Measurements from ENCODE around the gene INTS4. TPM values are rescaled to one million over a fixed set of nuclear protein-coding genes. Genes with fewer than 3 reads are reported as not detected.
A peak's percentile ranks its signal among the peaks of the same experiment; 100 is the strongest.
"Not testable (repeated sequence)": the region's sequence is repeated elsewhere in the genome, so short reads cannot be mapped to it uniquely, and the experiment has no call there.

INTS4 gene
- total RNA-seq, 2 donors from 2014 or later = 48.6 to 72.7 TPM

GRCh38 chr11:77876045-77876444, 118.4 kb downstream of the INTS4 start:
- DNase-seq (ENCODE audit: low spot score in 2 of 2) (no peak), ATAC-seq (no peak)
- no peaks in the 10 kb centered on the region for H3K9me3 Mint-ChIP-seq
- H3K27ac Mint-ChIP-seq = peak overlapping the region in 1 of 2 donors; percentile 3
- no peaks in the 10 kb centered on the region for H3K36me3 Mint-ChIP-seq

DNA sequence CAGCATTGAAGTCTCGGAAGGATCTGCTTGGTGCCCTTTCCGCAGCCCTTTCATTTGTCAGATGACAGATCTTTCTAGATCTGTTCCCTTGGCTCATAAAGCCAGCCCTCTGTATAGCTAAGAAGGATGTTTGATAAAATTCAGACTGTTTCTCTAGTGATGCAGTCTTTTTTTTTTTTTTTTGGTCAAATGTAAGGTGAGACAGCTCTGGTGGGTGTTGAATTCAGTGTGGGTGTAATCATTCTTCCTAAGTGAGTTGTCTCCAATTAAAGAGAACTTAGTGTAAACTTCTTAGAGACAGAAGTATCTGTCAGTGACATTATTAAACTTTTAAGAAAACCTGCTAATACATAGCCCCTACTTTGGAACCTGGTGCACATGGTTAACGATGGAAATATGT, 120.3 kb downstream of the INTS4 start:
- H3K9me3 Mint-ChIP-seq = no peaks in the 10 kb centered on the region

GRCh38 chr11:77873345-77873744, 121.1 kb downstream of the INTS4 start:
- peaks cover 5% of the 10 kb centered on the region in 2 donors for H3K36me3 Mint-ChIP-seq
- ATAC-seq = no peak
- no peak overlapping the region for H3K27ac Mint-ChIP-seq
- no peak for DNase-seq (ENCODE audit: low spot score in 2 of 2)
- H3K9me3 Mint-ChIP-seq = no peaks in the 10 kb centered on the region

More for the DNA sequence above, 120.3 kb downstream of the INTS4 start:
- no peak for ATAC-seq
- Mint-ChIP-seq H3K36me3 (peaks cover 0 to 5% of the 10 kb centered on the region in 2 donors), H3K27ac (no peak overlapping the region)
- no peak for DNase-seq (ENCODE audit: low spot score in 2 of 2)

DNA sequence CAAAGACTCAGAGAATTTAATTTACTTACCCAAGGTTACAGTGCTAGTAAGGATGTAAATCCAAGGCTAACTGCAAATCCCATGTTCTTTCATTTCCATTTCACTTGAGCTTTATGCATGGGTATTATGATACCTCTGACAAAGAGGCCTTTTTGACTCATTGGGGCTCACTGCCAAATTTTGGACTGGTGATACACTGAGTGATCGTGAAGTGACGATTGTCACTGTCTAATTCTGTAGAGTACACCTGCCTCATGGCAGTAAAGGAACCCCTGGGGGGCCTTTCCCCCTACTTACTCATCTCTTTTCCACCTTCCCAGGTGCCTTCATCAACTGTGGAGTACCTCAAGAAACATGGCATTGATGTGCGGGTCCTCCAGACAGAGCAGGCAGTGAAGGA, 122.6 kb downstream of the INTS4 start:
- ATAC-seq = no peak
- peaks cover 5% of the 10 kb centered on the region in 2 donors for H3K36me3 Mint-ChIP-seq
- H3K27ac Mint-ChIP-seq = peak overlapping the region in 1 of 2 donors; percentile 36
- no peaks in the 10 kb centered on the region for H3K9me3 Mint-ChIP-seq
- no peak for DNase-seq (ENCODE audit: low spot score in 2 of 2)

- DNase-seq (ENCODE audit: low spot score in 2 of 2) (no peak), ATAC-seq (no peak)
- Mint-ChIP-seq H3K9me3 (no peaks in the 10 kb centered on the region), H3K27ac (no peak overlapping the region), H3K36me3 (peaks cover 5% of the 10 kb centered on the region in 2 donors)
Measured at GRCh38 chr11:77868744-77869143, 125.7 kb downstream of the INTS4 start.

- ATAC-seq (no peak), DNase-seq (ENCODE audit: low spot score in 2 of 2) (no peak)
- H3K9me3 Mint-ChIP-seq = no peaks in the 10 kb centered on the region
- no peak overlapping the region for H3K27ac Mint-ChIP-seq
- H3K36me3 Mint-ChIP-seq = peaks cover 5% of the 10 kb centered on the region in 2 donors
Measured at GRCh38 chr11:77866336-77866735, 128.1 kb downstream of the INTS4 start.

DNA sequence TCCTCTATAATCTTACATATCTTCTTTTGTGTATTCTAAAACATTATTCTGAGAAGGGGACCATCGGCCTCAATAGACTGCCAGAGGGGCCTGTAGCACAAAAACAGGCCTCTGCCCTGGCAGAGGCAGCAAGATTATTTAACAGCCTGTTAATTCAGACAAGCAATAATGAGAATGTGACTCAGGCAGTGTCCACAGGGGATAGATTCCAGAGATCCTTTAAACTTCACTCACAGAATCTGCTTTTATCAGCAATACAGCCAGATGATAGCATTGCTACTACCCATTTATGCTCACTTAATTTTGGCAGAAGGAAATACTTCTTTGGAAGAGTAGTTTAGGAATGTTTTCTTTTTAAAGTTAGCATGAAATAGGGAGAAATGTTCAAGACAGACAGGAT, 128.7 kb downstream of the INTS4 start:
- Mint-ChIP-seq H3K9me3 (no peaks in the 10 kb centered on the region), H3K36me3 (peaks cover 5% of the 10 kb centered on the region in 2 donors), H3K27ac (peak overlapping the region in 1 of 2 donors; percentile 11)
- DNase-seq (ENCODE audit: low spot score in 2 of 2) (no peak), ATAC-seq (no peak)

DNA sequence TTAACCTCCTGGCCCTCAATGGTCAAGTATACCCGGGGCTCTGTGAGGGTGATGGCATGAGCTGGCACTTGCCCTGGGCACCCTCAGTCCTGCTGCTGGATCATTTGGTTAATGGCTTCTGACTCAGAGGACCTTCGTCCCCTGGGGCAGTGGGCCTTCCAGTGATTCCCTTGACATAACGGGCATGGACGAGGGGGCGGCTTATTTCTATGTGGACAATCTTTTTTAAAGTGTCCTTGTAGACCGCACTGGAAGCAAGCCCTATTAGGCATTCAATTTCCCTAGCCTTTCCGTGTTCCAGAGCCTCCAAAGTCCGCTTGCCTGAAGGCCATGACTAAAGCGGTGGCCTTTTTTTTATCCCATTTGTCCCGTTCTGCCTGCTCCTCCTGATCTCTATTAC, 133.0 kb downstream of the INTS4 start:
- H3K9me3 Mint-ChIP-seq; H3K36me3 Mint-ChIP-seq; ATAC-seq; H3K27ac Mint-ChIP-seq; DNase-seq (ENCODE audit: low spot score in 2 of 2): not testable (repeated sequence)

- Mint-ChIP-seq H3K9me3 (peaks cover 5 to 14% of the 10 kb centered on the region in 2 donors), H3K36me3 (peaks cover 23 to 29% of the 10 kb centered on the region in 2 donors)
- ATAC-seq; H3K27ac Mint-ChIP-seq; DNase-seq (ENCODE audit: low spot score in 2 of 2): not testable (repeated sequence)
Measured at GRCh38 chr11:77857906-77858457, 136.5 kb downstream of the INTS4 start.

DNA sequence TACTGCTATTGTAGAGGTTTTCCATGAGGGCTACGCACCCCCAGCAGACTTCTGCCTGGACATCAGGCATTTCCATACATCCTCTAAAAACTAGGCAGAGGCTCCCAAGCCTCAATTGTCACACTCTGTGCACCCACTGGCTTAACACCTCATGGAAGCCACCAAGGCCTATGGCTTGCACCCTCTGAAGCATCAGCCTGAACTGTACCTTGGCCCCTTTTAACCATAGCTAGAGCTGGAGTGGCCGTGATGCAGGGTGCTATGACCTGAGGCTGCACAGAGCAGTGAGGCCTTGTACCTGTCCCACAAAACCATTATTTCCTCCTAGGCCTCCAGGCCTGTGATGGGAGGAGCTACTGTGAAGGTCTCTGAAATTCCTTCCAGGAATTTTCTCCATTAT, 139.6 kb downstream of the INTS4 start:
- H3K36me3 Mint-ChIP-seq = peaks cover 23 to 35% of the 10 kb centered on the region in 2 donors
- H3K9me3 Mint-ChIP-seq = peaks cover 5 to 15% of the 10 kb centered on the region in 2 donors
- no peak overlapping the region for H3K27ac Mint-ChIP-seq
- ATAC-seq (no peak), DNase-seq (ENCODE audit: low spot score in 2 of 2) (no peak)

- Mint-ChIP-seq H3K36me3 (peaks cover 30 to 36% of the 10 kb centered on the region in 2 donors), H3K27ac (no peak overlapping the region)
Measured at GRCh38 chr11:77851503-77851902, 143.0 kb downstream of the INTS4 start.

GRCh38 chr11:77843700-77844099, 150.8 kb downstream of the INTS4 start:
- Mint-ChIP-seq H3K9me3 (peaks cover 7 to 30% of the 10 kb centered on the region in 2 donors), H3K36me3 (peaks cover 37% of the 10 kb centered on the region in 2 donors)
- ATAC-seq; DNase-seq (ENCODE audit: low spot score in 2 of 2); H3K27ac Mint-ChIP-seq: not testable (repeated sequence)

More at GRCh38 chr11:77851503-77851902, 143.0 kb downstream of the INTS4 start:
- no peak for ATAC-seq
- peaks cover 5 to 17% of the 10 kb centered on the region in 2 donors for H3K9me3 Mint-ChIP-seq
- DNase-seq (ENCODE audit: low spot score in 2 of 2) = no peak

DNA sequence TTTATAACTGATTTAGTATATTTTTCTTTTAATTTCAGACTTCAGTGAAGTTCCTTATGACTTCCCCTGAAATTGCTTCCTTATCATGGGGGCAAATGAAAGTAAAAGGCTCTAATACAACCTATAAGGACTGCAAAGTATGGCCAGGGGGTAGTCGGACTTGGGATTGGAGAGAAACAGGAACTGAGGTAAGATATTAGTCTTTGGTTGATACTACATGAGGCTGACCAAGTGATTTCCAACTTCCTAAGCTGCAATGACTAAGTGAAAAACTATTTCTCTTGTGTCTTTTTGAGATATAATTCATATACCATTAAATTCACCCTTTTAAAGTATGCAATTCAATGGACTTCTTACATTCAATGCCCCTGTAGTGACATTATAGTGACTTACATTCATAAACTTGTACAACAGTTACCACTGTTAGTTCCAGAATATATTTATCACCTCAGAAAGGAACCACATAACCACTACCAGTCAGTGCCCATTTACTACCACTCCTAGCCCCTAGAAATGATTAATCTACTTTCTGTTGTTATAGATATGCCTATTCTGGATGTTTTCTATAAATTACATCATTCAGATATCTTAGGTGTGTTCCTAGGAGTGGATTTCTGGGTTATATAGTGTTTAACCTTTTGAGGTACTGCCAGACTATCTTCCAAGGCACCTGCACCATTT, 151.9 kb downstream of the INTS4 start:
- ATAC-seq = no peak
- peaks cover 7 to 30% of the 10 kb centered on the region in 2 donors for H3K9me3 Mint-ChIP-seq
- DNase-seq (ENCODE audit: low spot score in 2 of 2) = no peak
- H3K27ac Mint-ChIP-seq = no peak overlapping the region
- peaks cover 37% of the 10 kb centered on the region in 2 donors for H3K36me3 Mint-ChIP-seq

DNA sequence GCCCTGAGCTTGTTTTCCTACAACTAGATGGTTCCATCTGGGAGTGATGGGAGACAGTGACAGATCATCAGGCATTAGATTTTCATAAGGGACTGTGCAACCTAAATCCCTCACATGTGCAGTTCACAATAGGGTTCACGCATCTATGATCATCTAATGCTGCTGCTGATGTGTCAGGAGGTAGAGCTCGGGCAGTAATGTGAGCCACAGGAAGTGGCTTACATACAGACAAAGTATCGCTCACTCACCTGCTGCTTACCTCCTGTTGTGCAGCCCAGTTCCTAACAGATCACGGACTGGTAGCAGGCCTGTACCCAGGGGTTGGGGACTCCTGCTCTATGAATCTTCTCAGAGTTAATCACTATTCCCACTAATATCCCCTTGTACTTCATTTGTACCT, 161.2 kb downstream of the INTS4 start:
- no peaks in the 10 kb centered on the region for H3K9me3 Mint-ChIP-seq
- ATAC-seq (no peak), DNase-seq (ENCODE audit: low spot score in 2 of 2) (no peak)
- H3K27ac Mint-ChIP-seq = no peak overlapping the region
- peaks cover 0 to 6% of the 10 kb centered on the region in 2 donors for H3K36me3 Mint-ChIP-seq

GRCh38 chr11:77828926-77829325, 165.5 kb downstream of the INTS4 start:
- H3K9me3 Mint-ChIP-seq = no peaks in the 10 kb centered on the region

More at GRCh38 chr11:77828926-77829325, 165.5 kb downstream of the INTS4 start:
- DNase-seq (ENCODE audit: low spot score in 2 of 2) (no peak), ATAC-seq (no peak)
- Mint-ChIP-seq H3K27ac (no peak overlapping the region), H3K36me3 (peaks cover 0 to 6% of the 10 kb centered on the region in 2 donors)
